ENCODE results near the gene RAB27B.

RAB27B gene

GRCh38 chr18:54856105-54856646 is 27.9 kb downstream of the RAB27B start:
- intact Hi-C loops (cut with DNase I) = no loop called here
- DNase-seq = no peak

DNA sequence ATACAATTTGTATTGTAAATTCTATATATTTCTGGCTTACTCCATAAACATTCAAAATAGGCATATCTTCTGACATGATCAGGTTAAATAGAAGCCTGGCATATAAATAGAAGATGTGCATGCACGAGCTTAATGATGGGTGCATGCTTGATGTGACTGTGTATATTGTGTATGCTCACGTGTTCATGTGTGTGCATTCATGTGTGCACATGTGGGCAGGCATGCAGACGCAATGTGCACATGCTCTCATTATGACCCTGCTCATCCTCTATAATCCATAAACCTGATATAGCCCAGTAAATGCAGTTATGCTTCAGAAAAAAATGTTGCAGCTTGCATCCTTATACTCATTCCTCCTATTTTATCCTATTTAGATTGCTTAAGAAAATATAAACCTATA is 29.2 kb downstream of the RAB27B start:
- no peak for DNase-seq

DNA sequence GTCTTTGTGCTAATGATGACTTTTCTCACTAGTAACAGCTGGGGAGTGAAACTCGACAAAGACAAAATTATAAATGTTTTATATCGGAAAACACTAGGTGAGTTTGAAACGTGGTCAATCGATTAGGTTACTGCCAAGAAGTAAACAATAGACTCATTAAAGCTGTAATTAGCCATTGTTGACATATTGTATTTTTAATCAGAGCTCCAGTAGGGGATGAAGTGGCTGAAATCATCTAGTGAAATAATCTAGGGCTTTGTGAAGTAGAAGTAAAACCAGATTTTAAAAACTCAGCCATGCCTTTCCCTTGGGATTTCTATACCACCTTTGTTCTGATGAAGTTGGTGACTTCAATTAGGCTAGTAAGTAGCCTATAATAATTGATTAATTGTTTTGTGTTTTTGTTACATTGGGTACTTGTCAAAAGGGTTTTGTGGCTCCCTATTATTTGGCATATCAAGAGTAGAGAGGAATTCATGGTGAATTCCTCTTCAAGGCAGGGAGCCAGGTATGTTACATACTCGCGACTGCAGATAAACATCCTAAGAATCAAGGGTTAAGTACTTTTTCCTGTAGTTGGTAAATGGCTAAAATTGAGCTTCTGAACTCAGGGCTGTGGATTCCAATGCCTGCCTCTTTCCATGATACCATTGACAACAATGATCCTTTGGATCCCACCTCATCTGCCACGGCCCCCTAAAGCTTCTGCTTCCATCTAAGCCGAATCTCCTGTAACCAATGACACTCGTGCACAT is 31.6 kb downstream of the RAB27B start:
- DNase-seq = no peak
- intact Hi-C loops (cut with DNase I) = no loop called here

More for the DNA sequence above, 29.2 kb downstream of the RAB27B start:
- intact Hi-C loops (cut with DNase I) = no loop called here

- intact Hi-C loops (cut with DNase I) = no loop called here
- DNase-seq = no peak
Measured at GRCh38 chr18:54860941-54861340, 32.7 kb downstream of the RAB27B start.

DNA sequence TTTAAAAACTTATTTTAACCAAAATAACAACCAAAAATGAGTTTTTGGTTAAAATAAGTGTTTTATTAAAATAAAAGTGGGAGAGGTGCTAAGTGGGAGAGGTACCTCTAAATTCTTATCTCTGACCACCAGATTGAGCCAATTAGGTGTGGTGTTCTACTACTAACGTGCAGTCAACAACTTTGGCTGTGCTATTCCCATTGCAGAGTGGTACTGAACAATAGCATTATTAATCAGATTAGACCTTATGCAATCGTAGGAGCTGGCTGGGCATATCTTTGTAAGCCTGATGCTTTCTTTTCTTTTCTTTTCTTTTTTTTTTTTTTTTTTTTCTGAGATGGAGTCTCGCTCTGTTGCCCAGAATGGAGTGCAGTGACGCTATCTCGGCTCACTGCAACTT is 38.9 kb downstream of the RAB27B start:
- intact Hi-C loops (cut with DNase I) = no loop called here
- no peak for DNase-seq

DNA sequence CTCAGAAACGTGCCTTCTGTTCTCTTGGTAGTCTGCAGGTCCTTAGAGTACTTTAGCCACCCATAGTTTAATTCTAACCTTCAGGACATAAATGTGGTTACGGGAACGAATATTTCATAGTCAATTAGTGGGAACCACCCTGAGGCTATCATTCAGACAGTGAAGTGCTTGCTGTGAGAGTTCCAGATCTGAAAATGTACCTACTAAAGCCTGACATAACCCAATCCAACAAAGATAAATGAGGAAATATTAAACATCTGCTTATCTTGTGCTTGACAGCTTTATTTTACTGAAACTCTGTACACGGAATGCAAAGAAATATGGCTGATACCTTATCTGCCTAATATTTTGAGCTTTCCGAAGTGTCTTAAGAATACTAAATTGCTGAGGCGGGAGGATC is 43.0 kb downstream of the RAB27B start:
- DNase-seq = no peak
- intact Hi-C loops (cut with DNase I) = no loop called here

DNA sequence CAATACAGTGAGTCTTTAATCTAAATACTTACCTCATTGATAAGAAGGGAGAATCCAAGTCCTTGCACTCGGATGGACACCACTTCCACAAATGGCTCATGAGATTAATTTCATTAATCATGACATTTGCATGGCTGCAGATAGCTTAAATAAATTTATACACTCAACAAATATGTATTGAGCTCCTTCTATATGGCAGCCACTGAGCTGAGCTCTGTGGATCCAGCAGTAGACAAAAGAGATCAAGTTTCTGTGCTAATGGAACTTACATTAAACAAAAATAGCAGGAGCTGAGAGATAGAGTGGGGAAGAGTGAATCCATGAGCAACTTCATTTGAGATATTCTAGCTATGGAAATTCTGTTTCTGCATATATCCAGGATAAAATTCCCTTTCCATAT is 44.4 kb downstream of the RAB27B start:
- no peak for DNase-seq
- intact Hi-C loops (cut with DNase I) = no loop called here

DNA sequence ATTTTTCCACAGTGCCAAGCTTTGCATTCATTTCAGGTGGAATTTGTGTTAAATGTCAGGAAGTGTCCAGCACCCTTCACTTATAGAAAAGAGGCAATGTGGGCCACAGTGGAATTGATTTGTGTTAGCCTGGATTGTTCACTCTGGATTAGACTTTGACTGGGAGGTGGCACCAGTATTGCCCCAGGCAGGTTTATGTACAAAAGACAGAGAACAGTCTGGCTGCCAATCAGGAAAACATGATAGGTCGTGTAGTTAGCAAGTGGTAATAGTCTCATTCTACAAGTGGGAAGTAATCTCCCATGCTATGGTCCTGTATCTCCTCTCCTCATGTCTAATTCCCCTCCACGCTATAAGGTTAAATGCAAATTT is 45.6 kb downstream of the RAB27B start:
- intact Hi-C loops (cut with DNase I) = no loop called here
- DNase-seq = no peak

GRCh38 chr18:54875063-54875462 is 46.8 kb downstream of the RAB27B start:
- intact Hi-C loops (cut with DNase I) = no loop called here

DNA sequence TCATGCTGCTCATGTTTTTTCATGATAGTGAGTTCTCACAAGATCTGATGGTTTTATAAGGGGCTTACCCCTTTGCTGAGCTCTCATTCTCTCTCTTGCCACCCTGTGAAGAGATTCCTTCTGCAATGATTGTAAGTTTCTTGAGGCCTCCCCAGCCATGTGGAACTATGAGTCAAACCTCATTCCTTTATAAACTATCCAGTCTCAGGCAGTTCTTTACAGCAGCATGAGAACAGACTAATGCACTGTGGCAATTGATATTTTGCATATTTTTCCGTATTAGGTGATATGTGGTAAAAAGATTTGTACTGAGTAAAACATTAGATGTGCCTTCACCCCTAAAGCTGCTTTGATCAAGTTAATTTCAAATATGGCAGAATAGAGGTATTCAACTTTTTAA is 48.8 kb downstream of the RAB27B start:
- DNase-seq = no peak
- intact Hi-C loops (cut with DNase I) = no loop called here

More at GRCh38 chr18:54875063-54875462, 46.8 kb downstream of the RAB27B start:
- no peak for DNase-seq

DNA sequence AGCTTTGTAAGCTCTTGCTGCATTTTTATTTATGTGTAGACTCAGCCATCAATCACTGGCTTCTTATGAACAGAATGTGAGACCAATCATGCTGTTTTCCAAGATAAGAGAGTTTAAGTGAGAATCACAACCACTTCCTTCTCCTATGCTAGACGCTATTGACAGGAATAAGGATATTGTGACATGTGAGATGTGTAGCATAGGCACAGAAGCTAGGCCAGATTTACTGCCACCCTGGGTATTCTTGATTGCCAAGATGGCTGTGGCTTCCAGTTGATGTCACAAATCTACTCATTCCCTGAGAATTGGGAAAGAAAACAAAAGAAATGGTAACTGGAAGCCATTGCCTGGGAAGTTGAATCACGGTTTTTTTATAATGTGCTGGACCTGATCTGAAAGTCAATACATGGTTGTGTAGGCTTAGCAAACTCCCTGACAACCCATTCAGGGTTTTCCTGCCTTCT is 49.9 kb downstream of the RAB27B start:
- DNase-seq = no peak
- intact Hi-C loops (cut with DNase I) = no loop called here

DNA sequence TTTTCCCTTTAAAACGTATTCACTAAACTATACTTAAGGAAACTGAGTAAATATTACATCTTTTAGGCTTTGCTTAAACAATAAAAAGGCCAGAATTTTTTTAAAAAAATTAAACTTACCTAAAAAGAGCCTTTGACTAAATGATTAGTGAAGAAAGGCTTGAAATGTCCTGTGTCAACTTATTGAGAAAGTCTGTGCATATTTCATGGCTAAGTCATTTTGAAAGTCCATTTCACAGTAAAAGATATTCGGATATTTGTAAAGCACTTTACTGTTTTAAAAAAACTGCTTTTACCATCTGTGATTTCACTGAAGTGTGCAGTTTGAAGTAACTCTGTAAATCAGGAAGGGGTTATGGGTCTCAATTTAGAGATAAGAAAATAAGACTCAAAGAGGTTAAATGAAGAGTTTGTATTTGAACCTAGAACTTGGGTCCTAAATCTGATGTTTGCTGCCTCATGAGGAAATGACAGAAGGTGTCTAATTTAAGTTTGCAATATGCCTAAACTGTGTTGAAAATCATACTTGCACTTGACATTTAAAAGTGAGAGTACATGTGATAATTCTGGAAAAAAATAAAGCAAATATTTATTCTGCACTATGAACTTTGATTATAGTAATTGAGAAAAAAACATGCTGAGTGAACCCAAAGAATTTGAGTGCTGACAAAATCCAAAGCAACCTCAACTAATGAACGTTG is 50.5 kb downstream of the RAB27B start:
- intact Hi-C loops (cut with DNase I) = no loop called here
- no peak for DNase-seq

GRCh38 chr18:54879691-54880090 is 51.4 kb downstream of the RAB27B start:
- intact Hi-C loops (cut with DNase I) = no loop called here
- DNase-seq = no peak

DNA sequence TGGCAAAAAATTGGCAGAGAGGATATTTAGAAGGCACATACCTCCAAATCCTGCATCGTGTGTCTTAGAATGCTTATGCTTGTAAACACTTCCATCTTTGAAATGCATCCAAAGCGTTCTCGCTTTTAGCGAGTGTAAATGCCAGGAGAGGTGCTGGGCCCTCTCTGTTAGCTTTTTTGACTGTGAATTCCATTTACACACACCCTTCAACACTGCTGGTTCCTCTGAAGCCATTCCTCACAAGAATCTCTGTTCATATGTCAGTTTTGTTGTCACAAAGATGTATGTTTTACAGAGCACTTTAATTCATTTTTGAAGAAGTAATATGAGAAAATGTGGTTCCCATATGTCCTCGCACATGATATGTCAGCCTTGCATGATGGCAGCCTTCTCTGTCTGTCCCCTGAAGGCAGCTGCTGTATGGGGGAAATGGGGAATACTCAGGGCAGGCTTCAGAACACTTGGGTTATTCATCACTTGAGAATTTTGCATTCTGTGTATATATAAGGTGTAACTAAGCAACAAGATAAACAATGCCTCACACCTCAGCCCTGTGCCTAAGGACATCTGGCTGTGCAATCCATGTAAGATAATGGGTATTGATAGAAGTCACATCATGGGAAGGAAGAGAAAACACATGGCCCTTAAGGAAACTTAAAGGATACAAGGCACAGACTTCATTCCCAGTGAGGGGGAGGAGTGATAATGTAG is 52.3 kb downstream of the RAB27B start:
- no peak for DNase-seq
- intact Hi-C loops (cut with DNase I) = no loop called here

DNA sequence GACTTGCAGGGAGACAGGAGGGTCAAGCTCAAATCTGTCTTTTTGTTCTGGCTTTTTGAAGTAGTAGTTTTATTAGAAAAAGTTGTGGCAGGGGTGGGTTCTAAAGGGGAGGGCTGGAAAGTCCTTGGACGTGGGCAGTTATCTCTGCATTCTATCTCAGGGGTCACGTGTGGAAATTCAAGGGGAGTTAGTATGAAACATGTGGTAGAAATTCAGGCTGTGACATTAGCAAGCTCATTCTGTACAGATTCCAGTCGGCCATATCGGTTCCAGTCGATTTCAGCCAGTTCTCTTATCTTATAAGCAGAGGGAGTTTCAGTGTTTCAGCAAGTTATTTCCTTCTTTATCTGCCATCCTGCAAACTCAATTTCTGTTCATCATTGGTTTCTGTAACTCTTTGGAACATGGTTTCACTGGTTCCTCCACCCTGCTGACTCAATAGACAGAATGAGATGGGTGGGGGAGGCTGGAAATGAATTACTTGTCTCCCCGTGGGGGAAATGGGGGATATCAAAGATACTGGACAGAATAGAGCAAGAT is 53.0 kb downstream of the RAB27B start:
- intact Hi-C loops (cut with DNase I) = no loop called here
- no peak for DNase-seq

- intact Hi-C loops (cut with DNase I) = no loop called here
- DNase-seq = no peak
Measured at GRCh38 chr18:54882318-54882717, 54.0 kb downstream of the RAB27B start.

DNA sequence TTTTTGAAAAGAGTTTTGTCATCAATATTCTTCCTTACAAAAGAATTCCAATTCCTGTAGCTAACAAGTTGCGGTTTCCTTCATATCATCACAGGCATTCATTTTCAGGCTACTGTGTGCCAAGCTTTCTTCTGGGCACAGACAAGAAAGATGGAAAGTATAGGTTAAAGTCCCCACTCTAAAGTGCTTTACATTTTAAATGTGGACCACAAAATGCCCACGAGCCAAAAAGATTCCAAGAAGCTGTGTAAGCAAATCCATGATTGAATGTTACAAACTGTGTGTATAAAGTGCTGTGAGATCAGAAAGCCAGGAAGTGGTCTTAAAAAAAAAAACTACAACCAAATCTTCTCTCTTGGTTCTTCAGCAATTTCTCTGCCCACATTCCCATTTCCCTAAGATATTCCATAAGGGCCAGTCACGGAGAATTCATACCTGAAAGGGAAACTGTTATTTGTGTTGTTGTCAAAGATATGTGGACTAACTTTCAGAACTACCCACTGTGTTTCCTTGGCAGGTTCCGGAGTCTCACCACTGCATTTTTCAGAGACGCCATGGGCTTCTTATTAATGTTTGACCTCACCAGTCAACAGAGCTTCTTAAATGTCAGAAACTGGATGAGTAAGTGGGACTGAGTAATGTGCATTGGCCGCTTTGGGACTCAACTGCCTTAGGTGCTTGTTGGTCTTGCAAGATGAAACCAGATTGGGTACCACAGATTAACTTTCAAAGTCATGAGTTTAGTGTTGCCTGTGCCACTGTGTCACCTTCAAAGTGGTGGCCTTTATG is 55.7 kb downstream of the RAB27B start:
- intact Hi-C loops (cut with DNase I) = no loop called here
- no peak for DNase-seq

GRCh38 chr18:54888378-54888777 is 60.1 kb downstream of the RAB27B start:
- DNase-seq = no peak
- intact Hi-C loops (cut with DNase I) = no loop called here

- no peak for DNase-seq
- intact Hi-C loops (cut with DNase I) = no loop called here
Measured at GRCh38 chr18:54888933-54889332, 60.7 kb downstream of the RAB27B start.
